Gastroesophageal sphincter (tissue), 4 donors: ENCODE data around the gene TGFBI. TPM values are rescaled to one million over a fixed set of nuclear protein-coding genes. Genes with fewer than 3 reads are reported as not detected.

Experiments
- ATAC-seq: fragments of 150-250 bp; one replicate; pipeline ENCODE4 v1.9.1; 2016; ENCODE audit warnings: mild to moderate bottlenecking, moderate library complexity
- H3K27ac ChIP-seq, 4 donors: fragments of 200-600 bp; sonication (generic) in 3 of 4; 1 replicate in 3 of 4; 2 replicates in 1 of 4; pipeline ENCODE4 v1.5.1; 2016 to 2019
- H3K27me3 ChIP-seq: fragments of 200-600 bp; sonication (generic); one replicate; pipeline ENCODE4 v1.5.1; 2019
- H3K36me3 ChIP-seq, 2 donors: fragments of 200-600 bp; sonication (generic); one replicate each; pipeline ENCODE4 v1.5.1; 2019; ENCODE audit warnings: control low read depth in 1 of 2
- H3K4me1 ChIP-seq, 3 donors: fragments of 200-600 bp; sonication (generic); 1 replicate in 2 of 3; 2 replicates in 1 of 3; pipeline ENCODE4 v1.5.1; 2016 to 2019; ENCODE audit warnings: control low read depth in 2 of 3
- H3K4me3 ChIP-seq, 2 donors: fragments of 200-600 bp; sonication (generic); one replicate each; pipeline ENCODE4 v1.5.1; 2019; ENCODE audit warnings: mild to moderate bottlenecking in 1 of 2, moderate library complexity in 1 of 2
- H3K9me3 ChIP-seq, 3 donors: fragments of 200-600 bp; sonication (generic); one replicate each; pipeline ENCODE4 v1.5.1; 2017 to 2019; ENCODE audit warnings: control low read depth in 2 of 3
- EP300 ChIP-seq: sonication (generic); formaldehyde crosslinking; IDR thresholded peaks from one replicate; pipeline ENCODE4 v1.6.1; 2017; ENCODE audit warnings: antibody characterized with exemption, mild to moderate bottlenecking
- POLR2A ChIP-seq, 2 donors: fragments of 450-650 bp; IDR thresholded peaks; one replicate each; pipeline ENCODE4 v1.6.1; 2017; ENCODE audit warnings: antibody characterized with exemption in 2 of 2, mild to moderate bottlenecking in 2 of 2, moderate library complexity in 1 of 2
- POLR2AphosphoS5 ChIP-seq: sonication (generic); formaldehyde crosslinking; IDR thresholded peaks from one replicate; pipeline ENCODE4 v1.6.1; 2017; ENCODE audit warnings: antibody characterized with exemption
- WGBS, 2 donors: methylation state at CpG; one replicate each; pipeline ENCODE4 v1.1.5; 2018; ENCODE audit warnings: low coverage in 1 of 2; 5-methylcytosine and 5-hydroxymethylcytosine counted together
- total RNA-seq, 4 donors: library from RNA; depleted of rRNA; stranded (reverse); fragments of >200 nt; gene quantifications; one replicate each; pipeline ENCODE4 v1.1.0, GENCODE V29; 2016
- TF ChIP-seq, protein P1 (sequence below), 4 experiments: fragments of 200-600 bp in 2 of 4; fragments of 450-650 bp in 2 of 4; sonication (generic) in 1 of 4; IDR thresholded peaks; one replicate each; pipeline ENCODE4 v1.5.1; 2017 to 2019; ENCODE audit warnings: antibody characterized with exemption in 4 of 4, mild to moderate bottlenecking in 2 of 4, moderate library complexity in 2 of 4

Gene TGFBI
- total RNA-seq, 4 donors from 2014 or later: 29.0 to 159 (median 112) TPM

DNA sequence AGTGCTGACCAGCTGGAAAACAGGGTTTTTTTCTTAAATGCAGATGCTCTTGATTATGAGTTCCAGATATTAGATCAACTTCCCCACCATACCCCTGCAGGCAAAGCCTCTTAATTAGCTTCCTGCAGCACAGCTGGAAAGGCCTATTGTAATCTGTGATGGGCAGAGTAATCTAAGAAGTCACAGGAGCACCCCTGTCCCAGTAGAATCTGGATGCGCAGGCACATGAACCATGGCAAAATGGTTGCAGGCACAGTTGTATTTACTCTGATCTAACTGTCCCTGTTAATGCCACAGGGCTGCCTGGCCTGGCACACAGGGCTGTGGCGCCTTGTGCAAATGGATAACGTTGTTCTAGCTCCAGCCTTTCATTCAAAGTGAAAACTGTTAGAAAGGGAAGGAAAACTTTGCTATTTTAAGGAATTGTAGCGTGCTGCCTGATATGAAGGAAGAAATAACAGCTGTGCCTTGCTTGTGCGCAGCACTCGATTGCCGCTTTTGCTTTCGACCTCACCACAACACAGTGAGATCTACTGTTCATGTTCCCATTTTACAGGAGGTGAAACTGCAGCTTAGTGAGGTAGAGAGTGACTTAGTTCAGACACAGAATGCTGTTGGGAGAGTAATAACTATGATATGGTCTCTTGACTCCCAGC is 2.3 kb downstream of the TGFBI start:
- Histone ChIP-seq H3K27me3 (no peaks in the 10 kb centered on the region), H3K36me3 (peaks cover 0 to 14% of the 10 kb centered on the region in 2 donors), H3K27ac (peak overlapping the region in 2 of 4 donors; percentile 36 to 37), H3K4me1 (peaks cover 0 to 72% (median 15%) of the 10 kb centered on the region in 3 donors), H3K9me3 (no peaks in the 10 kb centered on the region), H3K4me3 (peak overlapping the region in 1 of 2 donors; percentile 60)
- no peak for ATAC-seq
- WGBS, 2 donors: 58 to 100% methylated on average over 1 to 7 of the region's 8 CpGs
- no peak for TF ChIP-seq EP300

DNA sequence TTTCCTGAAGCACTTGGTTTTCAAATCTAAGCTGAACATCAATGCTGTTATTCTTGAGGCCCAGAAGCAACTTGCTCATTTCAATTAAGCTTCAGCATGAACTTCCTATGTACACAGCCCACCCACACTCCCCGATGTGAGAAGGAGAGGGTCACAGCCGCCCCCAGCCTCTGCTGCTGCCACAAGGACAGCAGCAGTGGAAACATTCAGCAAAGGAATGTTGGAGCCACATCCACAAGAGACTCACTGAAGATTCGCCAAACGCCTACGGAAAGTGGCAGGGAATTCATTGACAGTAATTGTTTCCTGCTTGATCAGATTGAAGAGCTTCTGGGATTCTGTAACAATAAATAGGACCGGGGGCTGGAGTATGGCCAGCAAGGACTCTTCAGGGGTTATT is 2.9 kb downstream of the TGFBI start:
- Histone ChIP-seq H3K27me3 (no peaks in the 10 kb centered on the region), H3K27ac (peak overlapping the region in 3 of 4 donors; percentile 27 to 37 (median 36)), H3K4me3 (no peak overlapping the region), H3K9me3 (no peaks in the 10 kb centered on the region), H3K4me1 (peaks cover 0 to 72% (median 15%) of the 10 kb centered on the region in 3 donors), H3K36me3 (peaks cover 0 to 14% of the 10 kb centered on the region in 2 donors)
- TF ChIP-seq EP300: no peak
- TF ChIP-seq POLR2AphosphoS5: no peak
- no peak for TF ChIP-seq POLR2A (IDR thresholded peaks at IDR 0.05)
- TF ChIP-seq, protein P1, sequence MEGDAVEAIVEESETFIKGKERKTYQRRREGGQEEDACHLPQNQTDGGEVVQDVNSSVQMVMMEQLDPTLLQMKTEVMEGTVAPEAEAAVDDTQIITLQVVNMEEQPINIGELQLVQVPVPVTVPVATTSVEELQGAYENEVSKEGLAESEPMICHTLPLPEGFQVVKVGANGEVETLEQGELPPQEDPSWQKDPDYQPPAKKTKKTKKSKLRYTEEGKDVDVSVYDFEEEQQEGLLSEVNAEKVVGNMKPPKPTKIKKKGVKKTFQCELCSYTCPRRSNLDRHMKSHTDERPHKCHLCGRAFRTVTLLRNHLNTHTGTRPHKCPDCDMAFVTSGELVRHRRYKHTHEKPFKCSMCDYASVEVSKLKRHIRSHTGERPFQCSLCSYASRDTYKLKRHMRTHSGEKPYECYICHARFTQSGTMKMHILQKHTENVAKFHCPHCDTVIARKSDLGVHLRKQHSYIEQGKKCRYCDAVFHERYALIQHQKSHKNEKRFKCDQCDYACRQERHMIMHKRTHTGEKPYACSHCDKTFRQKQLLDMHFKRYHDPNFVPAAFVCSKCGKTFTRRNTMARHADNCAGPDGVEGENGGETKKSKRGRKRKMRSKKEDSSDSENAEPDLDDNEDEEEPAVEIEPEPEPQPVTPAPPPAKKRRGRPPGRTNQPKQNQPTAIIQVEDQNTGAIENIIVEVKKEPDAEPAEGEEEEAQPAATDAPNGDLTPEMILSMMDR (IDR thresholded peaks at IDR 0.05): no peak
- ATAC-seq: no peak
- 39 to 44% methylated on average over 5 to 6 of the region's 6 CpGs for WGBS, 2 donors

DNA sequence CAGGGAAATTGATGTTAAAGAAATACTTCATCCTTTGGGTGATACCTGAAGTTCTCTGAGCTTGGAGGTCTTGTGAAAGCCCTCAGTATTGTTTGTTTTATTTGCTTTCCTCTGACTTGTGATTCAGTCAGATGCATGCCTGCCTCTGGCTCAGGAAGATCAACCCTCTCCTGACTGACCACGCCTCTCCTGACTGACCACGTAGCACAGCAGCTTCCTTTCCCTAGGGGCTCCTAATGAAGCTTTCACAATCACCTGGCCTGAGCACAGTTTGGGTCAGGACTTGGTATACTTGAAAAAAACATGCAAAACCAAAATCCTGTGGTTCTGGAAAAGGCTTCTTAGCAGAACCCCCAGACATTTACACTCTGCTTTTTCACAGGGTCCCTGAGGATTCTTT is 3.8 kb downstream of the TGFBI start:
- peak; percentile 18 for ATAC-seq
- H3K4me3 ChIP-seq: no peak overlapping the region
- H3K36me3 ChIP-seq: peaks cover 0 to 14% of the 10 kb centered on the region in 2 donors
- no peak overlapping the region for H3K27ac ChIP-seq
- H3K9me3 ChIP-seq: no peaks in the 10 kb centered on the region
- TF ChIP-seq POLR2A (IDR thresholded peaks at IDR 0.05): no peak
- TF ChIP-seq, protein P1 (IDR thresholded peaks at IDR 0.05): no peak
- no peak for TF ChIP-seq POLR2AphosphoS5
- no peak for TF ChIP-seq EP300
- WGBS, 2 donors: 60 to 79% methylated on average over 1 to 2 of the region's 2 CpGs
- no peaks in the 10 kb centered on the region for H3K27me3 ChIP-seq
- H3K4me1 ChIP-seq: peaks cover 0 to 69% (median 15%) of the 10 kb centered on the region in 3 donors

DNA sequence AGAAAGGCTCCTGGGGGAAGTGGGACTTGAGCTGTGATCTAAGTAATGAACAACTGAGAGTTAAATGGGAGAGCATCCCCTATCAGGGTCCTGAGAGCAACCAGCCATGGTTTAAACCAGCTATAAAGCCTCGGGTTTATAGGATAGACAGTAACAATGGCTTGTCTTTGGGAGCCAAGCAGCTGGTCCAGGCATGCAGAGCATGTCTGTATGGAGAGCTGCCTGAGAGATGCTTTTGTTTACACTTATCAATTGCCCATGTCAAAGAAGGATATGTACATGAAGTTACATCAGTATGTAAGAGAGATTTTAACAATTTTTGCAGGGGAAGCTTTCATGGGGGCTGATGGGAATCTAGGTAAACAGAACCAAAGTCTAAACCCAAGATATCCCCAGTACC is 4.4 kb downstream of the TGFBI start:
- no peak overlapping the region for H3K4me3 ChIP-seq
- WGBS, 2 donors: 57% methylated on average over 1 of the region's 1 CpG; no CpG with 5 or more reads in 1 of the 2 donors
- H3K27ac ChIP-seq: no peak overlapping the region
- H3K27me3 ChIP-seq: no peaks in the 10 kb centered on the region
- TF ChIP-seq, protein P1 (IDR thresholded peaks at IDR 0.05): no peak
- no peak for TF ChIP-seq POLR2A (IDR thresholded peaks at IDR 0.05)
- no peak for TF ChIP-seq EP300
- no peak for TF ChIP-seq POLR2AphosphoS5
- peaks cover 0 to 14% of the 10 kb centered on the region in 2 donors for H3K36me3 ChIP-seq
- peaks cover 0 to 62% (median 15%) of the 10 kb centered on the region in 3 donors for H3K4me1 ChIP-seq
- H3K9me3 ChIP-seq: no peaks in the 10 kb centered on the region
- no peak for ATAC-seq

DNA sequence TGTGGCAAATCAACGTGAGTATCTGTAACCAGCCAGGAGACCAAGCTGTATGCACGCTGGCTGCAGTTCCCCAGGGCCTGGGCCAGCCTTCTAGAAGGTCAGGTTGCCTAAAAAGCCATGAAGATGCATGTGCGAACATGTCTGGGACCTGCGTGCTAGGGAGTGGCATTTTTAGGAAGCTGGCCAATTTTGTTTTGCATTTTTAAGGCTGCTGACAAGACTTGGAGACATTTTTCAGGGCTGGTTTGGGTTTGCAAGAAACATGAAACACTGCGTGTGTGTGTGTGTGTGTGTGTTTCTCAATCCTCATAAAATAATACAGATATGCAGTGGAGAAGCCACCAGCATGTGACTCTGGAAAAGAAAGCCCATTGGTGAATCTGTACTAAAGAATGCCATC is 5.1 kb downstream of the TGFBI start:
- peaks cover 0 to 20% of the 10 kb centered on the region in 2 donors for H3K36me3 ChIP-seq
- H3K9me3 ChIP-seq: peaks cover 0 to 4% (median 0%) of the 10 kb centered on the region in 3 donors
- ATAC-seq: no peak
- H3K27me3 ChIP-seq: no peaks in the 10 kb centered on the region
- no peak for TF ChIP-seq EP300
- TF ChIP-seq POLR2AphosphoS5: no peak
- no peak for TF ChIP-seq POLR2A (IDR thresholded peaks at IDR 0.05)
- TF ChIP-seq, protein P1 (IDR thresholded peaks at IDR 0.05): no peak
- H3K27ac ChIP-seq: no peak overlapping the region
- WGBS, 2 donors: 81 to 94% methylated on average over 4 to 5 of the region's 5 CpGs
- H3K4me1 ChIP-seq: peaks cover 0 to 56% (median 15%) of the 10 kb centered on the region in 3 donors
- H3K4me3 ChIP-seq: no peak overlapping the region
